ENCODE data around the gene FTCD.
"Not testable (repeated sequence)": the region's sequence is repeated elsewhere in the genome, so short reads cannot be mapped to it uniquely, and the experiment has no call there.

Gene FTCD

GRCh38 chr21:46171585-46171984 lies 16.2 kb upstream of the FTCD start:
- no peak for TF ChIP-seq CTCF (conservative IDR thresholded peaks at IDR 0.05)
- no peak overlapping the region for H3K27ac ChIP-seq

- not testable (repeated sequence) for H3K27ac ChIP-seq
Measured at GRCh38 chr21:46170436-46171193, 15.2 kb upstream of the FTCD start.

- no peak for TF ChIP-seq CTCF (conservative IDR thresholded peaks at IDR 0.05)
- no peak overlapping the region for H3K27ac ChIP-seq
Measured at GRCh38 chr21:46168659-46169386, 13.4 kb upstream of the FTCD start.

GRCh38 chr21:46168238-46168637 lies 12.9 kb upstream of the FTCD start:
- no peak overlapping the region for H3K27ac ChIP-seq
- no peak for TF ChIP-seq CTCF (conservative IDR thresholded peaks at IDR 0.05)

GRCh38 chr21:46165098-46165497 lies 9.7 kb upstream of the FTCD start:
- TF ChIP-seq CTCF (conservative IDR thresholded peaks at IDR 0.05) = no peak
- H3K27ac ChIP-seq = no peak overlapping the region

- no peak for TF ChIP-seq CTCF (conservative IDR thresholded peaks at IDR 0.05)
- no peak overlapping the region for H3K27ac ChIP-seq
Measured at GRCh38 chr21:46163380-46163779, 8.0 kb upstream of the FTCD start.

- no peak for TF ChIP-seq CTCF (conservative IDR thresholded peaks at IDR 0.05)
Measured at GRCh38 chr21:46161633-46162592, 6.5 kb upstream of the FTCD start.

More at GRCh38 chr21:46161633-46162592, 6.5 kb upstream of the FTCD start:
- peak overlapping the region; percentile 70 for H3K27ac ChIP-seq
